ENCODE measurements around the gene CHCHD2. TPM values are rescaled to one million over a fixed set of nuclear protein-coding genes. Genes with fewer than 3 reads are reported as not detected.

Gene CHCHD2
- total RNA-seq: 203 and 460 TPM in 2 replicates

GRCh38 chr7:56106108-56107073, at the start of gene CHCHD2:
TSS of gene CHCHD2 (minus strand) at chr7:56106476. CDS start at chr7:56106413, 63 bp downstream.

GRCh38 chr7:56115852-56116538, 9.7 kb upstream of the CHCHD2 start, which contains the start of gene NUPR2:
TSS of gene NUPR2 (minus strand) at chr7:56116417. CDS start at chr7:56116314, 103 bp downstream.

GRCh38 chr7:56092789-56093531, 13.3 kb downstream of the CHCHD2 start, which contains the start of gene PHKG1:
TSS of gene PHKG1 (minus strand) at chr7:56092952. CDS start at chr7:56088941, 4,011 bp downstream.

GRCh38 chr7:56063882-56064625, 42.2 kb downstream of the CHCHD2 start, which contains the start of gene SUMF2:
TSS of gene SUMF2 (plus strand) at chr7:56064286. CDS start at chr7:56064312, 26 bp downstream.

Other genes with a start within 250 kb of the CHCHD2 start
- not detected in 2 replicates for gene SEPTIN14, start 243.7 kb downstream of the CHCHD2 start, total RNA-seq
- 0.58 and 1.2 TPM in 2 replicates for gene ZNF713, start 219.0 kb downstream of the CHCHD2 start, total RNA-seq
- gene MRPS17, start 154.6 kb downstream of the CHCHD2 start, total RNA-seq: 10.3 and 12.8 TPM in 2 replicates
- 40.0 and 57.3 TPM in 2 replicates for gene NIPSNAP2, start 141.9 kb downstream of the CHCHD2 start, total RNA-seq
- 50.3 and 60.8 TPM in 2 replicates for gene PSPH, start 55.0 kb downstream of the CHCHD2 start, total RNA-seq
- gene CCT6A, start 54.7 kb downstream of the CHCHD2 start, total RNA-seq: 111 and 186 TPM in 2 replicates
- gene SUMF2, start 42.2 kb downstream of the CHCHD2 start, total RNA-seq: 229 and 259 TPM in 2 replicates
- gene PHKG1, start 13.5 kb downstream of the CHCHD2 start, total RNA-seq: 0.99 and 1.6 TPM in 2 replicates
- not detected in 2 replicates for gene NUPR2, start 9.9 kb upstream of the CHCHD2 start, total RNA-seq